Stimulated activated CD8-positive, alpha-beta memory T cell treated with anti-CD3 and anti-CD28 coated beads, Interleukin-2, amount 100 ng/mL, for 1 hour (primary cell): Measurements from ENCODE around the gene OR2A2.
"Not testable (repeated sequence)": the region's sequence is repeated elsewhere in the genome, so short reads cannot be mapped to it uniquely, and the experiment has no call there.

ENCODE experiments used
- DNase-seq, 2 donors: peaks; one replicate each; pipeline ENCODE4 v3.0.0-alpha.2; 2020; ENCODE audit warnings: low read depth in 2 of 2

OR2A2 gene

GRCh38 chr7:144109283-144109682 is at the start of gene OR2A2:
TSS of gene OR2A2 (plus strand) at chr7:144109583. CDS start at chr7:144109583, 0 bp downstream.
- no peak for DNase-seq

- DNase-seq = no peak
Observed at GRCh38 chr7:144063710-144064109, 45.7 kb upstream of the OR2A2 start.

GRCh38 chr7:144069511-144069910 is 39.9 kb upstream of the OR2A2 start, which contains the start of gene OR2A25:
TSS of gene OR2A25 (plus strand) at chr7:144069811. CDS start at chr7:144074220, 4,409 bp downstream.
- no peak for DNase-seq

DNA sequence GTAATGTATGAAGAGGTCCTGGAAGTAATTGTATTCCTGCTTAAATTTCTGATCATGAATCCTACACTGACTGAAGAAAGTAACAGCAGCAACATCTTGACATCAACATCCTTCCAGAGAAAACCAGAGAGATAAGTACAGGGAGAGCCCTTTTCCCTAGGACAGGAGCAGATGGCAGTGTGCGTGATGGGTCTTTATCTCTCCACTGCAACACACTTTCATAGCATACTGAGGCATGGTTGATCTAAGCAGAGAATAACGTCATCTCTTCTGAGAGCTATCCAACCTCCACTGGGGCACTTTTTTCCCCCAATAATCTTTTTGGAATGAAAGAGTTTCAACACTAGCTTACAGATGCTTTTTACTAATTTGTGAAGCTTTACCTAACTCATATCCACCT is 39.4 kb upstream of the OR2A2 start:
- DNase-seq = no peak

GRCh38 chr7:144074374-144074773 is 35.0 kb upstream of the OR2A2 start:
- no peak for DNase-seq

- DNase-seq = no peak
Observed at GRCh38 chr7:144085978-144086377, 23.4 kb upstream of the OR2A2 start, which contains the start of gene OR2A12. TSS of gene OR2A12 (plus strand) at chr7:144086278. CDS start at chr7:144095108, 8,830 bp downstream.

DNA sequence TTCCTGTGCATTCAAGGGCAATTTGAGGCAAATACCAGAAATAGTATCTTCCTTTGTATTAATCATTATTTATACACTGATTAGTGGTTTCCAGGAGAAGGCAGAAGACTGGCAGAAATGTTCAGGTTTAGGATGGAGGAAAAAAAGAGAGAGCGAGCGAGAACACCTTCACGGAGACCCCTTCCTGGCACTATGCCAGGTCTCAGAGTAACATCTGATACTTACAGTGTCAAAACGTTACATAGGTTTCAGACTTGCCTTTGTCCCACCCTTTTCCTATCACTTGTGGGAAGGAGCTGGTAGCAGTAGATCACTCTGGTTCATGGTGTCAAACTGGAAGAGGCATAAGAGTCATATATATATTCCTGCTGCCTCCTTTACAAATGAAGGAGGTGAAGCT is 22.7 kb upstream of the OR2A2 start:
- no peak for DNase-seq

GRCh38 chr7:144087230-144087629 is 22.2 kb upstream of the OR2A2 start:
- DNase-seq = no peak

DNA sequence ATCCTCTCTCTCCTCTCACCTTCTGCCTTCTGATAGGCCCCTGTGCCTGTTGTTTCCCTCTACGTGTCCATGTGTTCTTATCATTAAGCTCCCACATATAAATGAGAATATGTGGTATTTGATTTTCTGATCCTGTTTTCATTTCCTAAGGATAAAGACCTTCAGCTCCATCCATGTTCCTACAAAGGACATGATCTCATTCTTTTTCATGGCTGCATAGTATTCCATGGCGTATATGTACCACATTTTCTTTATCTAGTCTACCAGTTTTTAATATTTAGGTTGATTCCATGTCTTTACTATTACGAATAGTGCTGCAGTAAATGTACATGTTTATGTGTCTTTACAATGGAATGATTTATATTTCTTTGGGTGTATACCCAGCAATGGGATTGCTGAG is 18.7 kb upstream of the OR2A2 start:
- DNase-seq = no peak

DNA sequence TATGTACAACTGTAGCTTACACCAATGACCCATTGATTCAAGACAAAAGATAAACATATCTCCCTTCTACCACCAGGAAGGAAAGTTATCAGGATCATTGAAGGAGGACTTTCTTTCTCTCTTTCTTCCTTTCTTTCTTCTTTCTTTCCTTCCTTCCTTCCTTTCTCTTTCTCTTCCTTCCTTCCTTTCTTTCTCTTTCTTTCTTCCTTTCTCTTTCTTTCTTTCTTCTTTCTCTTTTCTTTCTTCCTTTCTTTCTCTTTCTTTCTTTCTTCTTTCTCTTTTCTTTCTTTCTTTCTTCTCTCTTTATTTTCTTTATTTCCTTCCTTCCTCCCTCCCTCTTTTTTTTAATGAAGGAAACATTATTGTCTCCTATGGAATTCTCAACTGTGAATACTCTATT is 10.6 kb upstream of the OR2A2 start:
- no peak for DNase-seq

GRCh38 chr7:144100607-144101006 is 8.8 kb upstream of the OR2A2 start:
- DNase-seq = no peak

DNA sequence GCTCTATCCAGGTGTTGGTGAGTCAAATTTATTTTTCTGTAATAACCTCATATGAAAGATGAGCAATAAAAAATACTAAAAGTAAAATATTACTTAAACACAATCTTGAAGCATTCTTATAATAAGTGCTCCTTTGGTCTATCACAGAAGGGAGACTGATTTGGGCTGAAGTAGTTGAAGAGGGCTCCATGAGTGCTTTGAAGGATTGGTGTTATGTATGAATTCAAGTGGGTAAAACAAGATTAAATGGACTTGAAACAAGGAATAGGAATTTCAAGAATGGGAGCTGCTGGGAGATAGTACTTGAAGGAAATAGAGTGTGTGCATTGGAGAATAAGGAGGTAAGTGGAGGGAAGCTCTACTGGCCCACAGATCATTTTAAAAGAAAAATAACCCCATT is 7.3 kb upstream of the OR2A2 start:
- no peak for DNase-seq

DNA sequence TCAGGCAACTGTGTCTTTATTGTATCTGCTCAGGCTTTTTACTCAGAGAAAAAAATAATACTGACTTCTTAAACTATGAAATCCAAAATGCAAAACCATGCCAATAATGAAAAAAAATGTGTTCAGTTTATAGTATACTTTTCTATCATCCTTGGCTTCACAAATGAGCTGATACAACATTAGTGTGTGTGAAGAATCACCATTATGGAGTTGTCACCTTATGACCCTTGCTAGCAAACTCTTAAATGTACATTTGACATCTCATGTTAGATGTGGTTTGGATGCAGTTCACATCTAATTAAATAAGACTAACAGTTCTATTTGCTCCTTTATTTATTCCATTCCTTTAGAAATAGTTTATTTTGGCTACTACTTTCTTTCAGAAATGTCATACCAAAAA is 4.2 kb upstream of the OR2A2 start:
- no peak for DNase-seq

- DNase-seq = no peak
Observed at GRCh38 chr7:144110272-144110671, 889 bp downstream of the OR2A2 start.

GRCh38 chr7:144113651-144114050 is 4.3 kb downstream of the OR2A2 start:
- no peak for DNase-seq

DNA sequence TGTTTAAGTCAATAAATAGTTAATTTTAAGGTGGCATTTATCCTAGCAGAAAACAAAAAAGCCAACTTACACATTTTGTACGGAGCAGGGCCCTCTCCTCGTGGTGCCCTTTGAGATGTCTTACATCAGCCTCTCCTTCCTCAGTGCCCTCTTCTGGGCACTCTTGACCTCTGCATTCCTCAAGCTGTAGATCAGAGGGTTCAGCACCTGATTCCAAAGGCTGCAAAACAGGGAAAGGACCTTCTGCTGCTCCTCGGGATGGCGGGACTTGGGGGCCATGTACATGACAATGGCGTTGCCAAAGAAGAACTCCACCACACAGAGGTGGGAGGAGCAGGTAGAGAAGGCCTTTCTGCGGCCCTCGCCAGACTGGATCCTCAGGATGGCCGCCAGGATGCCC is 9.0 kb downstream of the OR2A2 start:
- no peak for DNase-seq

DNA sequence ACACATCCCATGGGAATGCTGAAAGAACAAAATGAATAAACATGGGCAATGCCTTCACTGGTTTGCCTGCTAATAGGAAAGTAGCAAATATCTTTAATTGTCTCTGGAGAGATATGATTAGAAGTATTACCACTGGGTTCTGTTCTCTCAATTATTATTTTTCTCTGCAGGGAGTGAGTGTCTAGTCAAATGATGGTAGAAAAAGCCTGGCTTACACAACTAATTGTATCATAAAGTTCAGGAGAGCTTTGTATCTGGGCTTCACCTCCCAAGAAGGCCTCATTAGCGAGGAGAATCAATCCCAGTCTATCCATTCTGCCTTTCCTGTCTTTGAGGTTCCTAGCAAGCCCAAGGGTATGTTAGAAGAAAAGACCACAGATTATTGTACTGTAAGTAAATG is 13.5 kb downstream of the OR2A2 start, which contains the start of gene OR2A14:
TSS of gene OR2A14 (plus strand) at position 301 of the 400 bp plus-strand sequence. CDS start 5,937 bp downstream, outside the sequence.
- no peak for DNase-seq

- peak; percentile 64 to 78 for DNase-seq
Observed at GRCh38 chr7:144127714-144128334, 18.4 kb downstream of the OR2A2 start.

DNA sequence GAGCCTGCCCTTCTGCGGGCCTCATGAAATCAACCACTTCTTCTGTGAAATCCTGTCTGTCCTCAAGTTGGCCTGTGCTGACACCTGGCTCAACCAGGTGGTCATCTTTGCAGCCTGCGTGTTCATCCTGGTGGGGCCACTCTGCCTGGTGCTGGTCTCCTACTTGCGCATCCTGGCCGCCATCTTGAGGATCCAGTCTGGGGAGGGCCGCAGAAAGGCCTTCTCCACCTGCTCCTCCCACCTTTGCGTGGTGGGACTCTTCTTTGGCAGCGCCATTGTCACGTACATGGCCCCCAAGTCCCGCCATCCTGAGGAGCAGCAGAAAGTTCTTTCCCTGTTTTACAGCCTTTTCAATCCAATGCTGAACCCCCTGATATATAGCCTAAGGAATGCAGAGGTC is 20.2 kb downstream of the OR2A2 start:
- DNase-seq = not testable (repeated sequence)

- DNase-seq = no peak
Observed at GRCh38 chr7:144130730-144131129, 21.3 kb downstream of the OR2A2 start.

- no peak for DNase-seq
Observed at GRCh38 chr7:144132262-144132661, 22.9 kb downstream of the OR2A2 start.

- DNase-seq = no peak
Observed at GRCh38 chr7:144133307-144133706, 23.9 kb downstream of the OR2A2 start.

DNA sequence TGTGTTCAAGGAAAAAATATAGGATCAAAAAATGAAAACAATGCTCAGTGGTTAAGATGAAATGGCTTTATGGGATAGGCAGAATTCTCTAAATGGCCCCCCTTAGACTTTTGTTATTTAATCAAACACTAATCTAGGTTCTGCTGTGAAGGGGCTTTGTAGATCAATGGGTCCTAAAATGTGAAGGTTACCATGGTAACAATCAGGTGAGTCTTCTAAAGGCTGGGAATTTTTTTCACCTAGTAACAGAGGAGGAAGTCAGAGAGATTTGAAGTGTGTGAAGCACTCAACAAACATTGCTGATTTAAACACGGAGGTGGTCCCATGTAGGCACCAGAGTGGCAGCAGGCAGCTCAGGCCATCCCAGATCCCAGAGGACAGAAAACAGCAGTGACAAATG is 24.7 kb downstream of the OR2A2 start:
- DNase-seq = no peak

GRCh38 chr7:144137501-144137900 is 28.1 kb downstream of the OR2A2 start:
- DNase-seq = no peak
